GM12873 (cell line): ENCODE results near the gene PREX1.
A peak's percentile ranks its signal among the peaks of the same experiment; 100 is the strongest.

Experiments
- TF ChIP-seq, protein P1 (sequence below): IDR thresholded peaks from 2 replicates; pipeline ENCODE4 v1.5.1; 2012; ENCODE audit warnings: low read depth, mild to moderate bottlenecking, moderate library complexity, low read length, control low read depth; ENCODE audit not compliant: insufficient read depth; ENCODE audit errors: missing control alignments

The PREX1 gene

GRCh38 chr20:48639899-48640298, 187.9 kb downstream of the PREX1 start:
- TF ChIP-seq, protein P1, sequence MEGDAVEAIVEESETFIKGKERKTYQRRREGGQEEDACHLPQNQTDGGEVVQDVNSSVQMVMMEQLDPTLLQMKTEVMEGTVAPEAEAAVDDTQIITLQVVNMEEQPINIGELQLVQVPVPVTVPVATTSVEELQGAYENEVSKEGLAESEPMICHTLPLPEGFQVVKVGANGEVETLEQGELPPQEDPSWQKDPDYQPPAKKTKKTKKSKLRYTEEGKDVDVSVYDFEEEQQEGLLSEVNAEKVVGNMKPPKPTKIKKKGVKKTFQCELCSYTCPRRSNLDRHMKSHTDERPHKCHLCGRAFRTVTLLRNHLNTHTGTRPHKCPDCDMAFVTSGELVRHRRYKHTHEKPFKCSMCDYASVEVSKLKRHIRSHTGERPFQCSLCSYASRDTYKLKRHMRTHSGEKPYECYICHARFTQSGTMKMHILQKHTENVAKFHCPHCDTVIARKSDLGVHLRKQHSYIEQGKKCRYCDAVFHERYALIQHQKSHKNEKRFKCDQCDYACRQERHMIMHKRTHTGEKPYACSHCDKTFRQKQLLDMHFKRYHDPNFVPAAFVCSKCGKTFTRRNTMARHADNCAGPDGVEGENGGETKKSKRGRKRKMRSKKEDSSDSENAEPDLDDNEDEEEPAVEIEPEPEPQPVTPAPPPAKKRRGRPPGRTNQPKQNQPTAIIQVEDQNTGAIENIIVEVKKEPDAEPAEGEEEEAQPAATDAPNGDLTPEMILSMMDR = no peak

- TF ChIP-seq, protein P1 = no peak
These were observed 189.3 kb downstream of the PREX1 start for GRCh38 chr20:48638546-48638945.

GRCh38 chr20:48637461-48637860, 190.3 kb downstream of the PREX1 start:
- TF ChIP-seq, protein P1 = no peak

- TF ChIP-seq, protein P1 = no peak
These were observed 191.5 kb downstream of the PREX1 start for GRCh38 chr20:48636301-48636700.

DNA sequence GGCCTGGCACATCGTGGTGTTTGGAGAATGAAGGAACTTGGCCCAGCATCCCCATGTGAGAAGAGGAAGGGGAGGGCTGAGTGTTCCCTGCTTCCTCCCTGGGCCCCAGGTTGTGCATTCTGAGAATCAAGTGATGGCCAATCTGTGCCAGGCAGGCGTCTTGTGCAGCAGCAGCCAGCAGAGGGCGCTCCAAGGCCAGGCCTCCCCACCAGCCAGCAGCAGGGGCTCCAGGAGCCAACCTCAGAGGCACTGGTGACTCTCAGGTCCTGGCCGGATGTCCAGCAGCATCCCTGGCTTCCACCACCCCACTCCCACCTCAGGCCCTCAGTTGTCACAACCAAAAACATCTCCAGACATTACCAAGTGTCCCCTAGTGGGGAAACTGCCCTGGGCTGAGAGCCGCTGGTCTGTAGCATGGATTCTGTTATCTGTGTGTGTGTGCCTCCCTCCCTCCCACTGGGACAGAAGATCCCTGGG, 192.0 kb downstream of the PREX1 start:
- TF ChIP-seq, protein P1 = peak; percentile 98

GRCh38 chr20:48635361-48635760, 192.4 kb downstream of the PREX1 start:
- TF ChIP-seq, protein P1 = no peak

DNA sequence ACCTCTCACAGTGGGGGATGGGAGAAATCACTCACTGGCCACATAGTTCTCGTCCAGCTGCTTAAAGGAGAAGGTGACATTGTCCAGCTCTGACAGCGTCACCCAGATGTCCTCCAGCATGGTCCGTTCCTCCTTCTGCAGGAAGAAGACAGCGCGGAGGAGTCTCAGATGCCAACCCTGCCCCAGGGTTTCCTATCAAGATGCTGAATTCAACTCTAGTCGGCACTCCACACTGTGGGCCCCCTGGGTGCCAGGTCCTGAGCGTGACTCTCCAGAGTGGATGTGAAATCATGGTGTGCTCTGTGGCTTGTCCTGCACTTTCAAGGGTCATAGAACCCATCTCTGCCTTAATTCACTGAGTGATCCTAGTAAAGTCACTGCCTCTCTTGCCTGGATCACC, 193.2 kb downstream of the PREX1 start:
- TF ChIP-seq, protein P1 = no peak
